NCI-H1930 (cell line): ENCODE data around the gene XIAP.
A peak's percentile ranks its signal among the peaks of the same experiment; 100 is the strongest.
"Not testable (repeated sequence)": the region's sequence is repeated elsewhere in the genome, so short reads cannot be mapped to it uniquely, and the experiment has no call there.

ENCODE experiments used
- DNase-seq, 2 experiments: peaks; one replicate each; lab custom pipeline; 2025; lab: John Stamatoyannopoulos, UW

Gene XIAP

GRCh38 chrX:123876844-123877243, 17.0 kb downstream of the XIAP start:
- no peak for DNase-seq

GRCh38 chrX:123878252-123878721, 18.4 kb downstream of the XIAP start:
- no peak for DNase-seq

- DNase-seq, result no peak
Measured at GRCh38 chrX:123881330-123881729, 21.5 kb downstream of the XIAP start.

- DNase-seq, result no peak
Measured at GRCh38 chrX:123882391-123882790, 22.5 kb downstream of the XIAP start.

GRCh38 chrX:123884809-123885408, 25.1 kb downstream of the XIAP start:
- DNase-seq, result peak; percentile 29 to 33

GRCh38 chrX:123899701-123900100, 39.8 kb downstream of the XIAP start:
- DNase-seq, result no peak

GRCh38 chrX:123903261-123903660, 43.4 kb downstream of the XIAP start:
- not testable (repeated sequence) for DNase-seq

- no peak for DNase-seq
Measured at GRCh38 chrX:123905332-123905731, 45.5 kb downstream of the XIAP start.

- no peak for DNase-seq
Measured at GRCh38 chrX:123906557-123907316, 46.9 kb downstream of the XIAP start.

GRCh38 chrX:123909523-123909922, 49.7 kb downstream of the XIAP start:
- DNase-seq, result no peak

GRCh38 chrX:123917069-123917468, 57.2 kb downstream of the XIAP start:
- DNase-seq, result no peak

GRCh38 chrX:123918106-123918721, 58.4 kb downstream of the XIAP start:
- no peak for DNase-seq

GRCh38 chrX:123920105-123920785, 60.4 kb downstream of the XIAP start:
- DNase-seq, result no peak

GRCh38 chrX:123923211-123923610, 63.4 kb downstream of the XIAP start:
- DNase-seq, result no peak

GRCh38 chrX:123924186-123924585, 64.3 kb downstream of the XIAP start:
- no peak for DNase-seq

GRCh38 chrX:123927845-123928244, 68.0 kb downstream of the XIAP start:
- DNase-seq, result no peak

GRCh38 chrX:123932055-123932454, 72.2 kb downstream of the XIAP start:
- not testable (repeated sequence) for DNase-seq

GRCh38 chrX:123943074-123943473, 83.2 kb downstream of the XIAP start:
- no peak for DNase-seq

- no peak for DNase-seq
Measured at GRCh38 chrX:123943488-123943887, 83.6 kb downstream of the XIAP start.

- DNase-seq, result no peak
Measured at GRCh38 chrX:123949846-123950245, 90.0 kb downstream of the XIAP start.

GRCh38 chrX:123959281-123960063, 99.6 kb downstream of the XIAP start:
- peak in 1 of 2 experiments; percentile 40 for DNase-seq

- DNase-seq, result no peak
Measured at GRCh38 chrX:123960956-123961267, 101.1 kb downstream of the XIAP start.
